Suprapubic skin (tissue), 4 donors: ENCODE results near the gene SDHAF3. TPM values are rescaled to one million over a fixed set of nuclear protein-coding genes. Genes with fewer than 3 reads are reported as not detected.
"Not testable (repeated sequence)": the region's sequence is repeated elsewhere in the genome, so short reads cannot be mapped to it uniquely, and the experiment has no call there.

Source experiments
- DNase-seq, 2 donors: peaks; one replicate each; pipeline ENCODE4 v3.0.0-alpha.2; 2019; ENCODE audit warnings: low spot score in 2 of 2
- H3K27ac ChIP-seq: fragments of 200-600 bp; sonication (generic); one replicate; pipeline ENCODE4 v1.5.1; 2019
- H3K27me3 ChIP-seq: fragments of 200-600 bp; sonication (generic); one replicate; pipeline ENCODE4 v1.5.1; 2019
- H3K36me3 ChIP-seq: fragments of 200-600 bp; sonication (generic); one replicate; pipeline ENCODE4 v1.5.1; 2019
- H3K4me1 ChIP-seq: fragments of 200-600 bp; sonication (generic); one replicate; pipeline ENCODE4 v1.5.1; 2019
- H3K4me3 ChIP-seq: fragments of 200-600 bp; sonication (generic); one replicate; pipeline ENCODE4 v1.5.1; 2019; ENCODE audit warnings: mild to moderate bottlenecking
- H3K9me3 ChIP-seq: fragments of 200-600 bp; sonication (generic); one replicate; pipeline ENCODE4 v1.5.1; 2019
- EP300 ChIP-seq: sonication (generic); formaldehyde crosslinking; IDR thresholded peaks from one replicate; pipeline ENCODE4 v1.6.1; 2017; ENCODE audit warnings: antibody characterized with exemption
- POLR2A ChIP-seq, 2 donors: fragments of 450-650 bp; IDR thresholded peaks; one replicate each; pipeline ENCODE4 v1.6.1; 2017; ENCODE audit warnings: antibody characterized with exemption in 2 of 2, mild to moderate bottlenecking in 2 of 2, moderate library complexity in 2 of 2
- POLR2AphosphoS5 ChIP-seq, 3 donors: sonication (generic); formaldehyde crosslinking; IDR thresholded peaks; one replicate each; pipeline ENCODE4 v1.6.1; 2017; ENCODE audit warnings: antibody characterized with exemption in 3 of 3
- WGBS: methylation state at CpG from one replicate; pipeline ENCODE4 v1.1.5; 2018; 5-methylcytosine and 5-hydroxymethylcytosine counted together
- total RNA-seq, 4 donors: library from RNA; depleted of rRNA; stranded (reverse); fragments of >200 nt; gene quantifications; one replicate each; pipeline ENCODE4 v1.1.0, GENCODE V29; 2016
- TF ChIP-seq, protein P1 (sequence below), 2 donors: fragments of 200-600 bp in 1 of 2; fragments of 450-650 bp in 1 of 2; sonication (generic) in 1 of 2; IDR thresholded peaks; one replicate each; pipeline ENCODE4 v1.5.1; 2016 to 2019; ENCODE audit warnings: antibody characterized with exemption in 2 of 2, mild to moderate bottlenecking in 1 of 2, moderate library complexity in 1 of 2

Gene SDHAF3
- total RNA-seq, result 10 to 100 TPM in 2 of 4 donors, 1 to 10 TPM in 2; 8.9 to 12.1 (median 10.1) TPM

DNA sequence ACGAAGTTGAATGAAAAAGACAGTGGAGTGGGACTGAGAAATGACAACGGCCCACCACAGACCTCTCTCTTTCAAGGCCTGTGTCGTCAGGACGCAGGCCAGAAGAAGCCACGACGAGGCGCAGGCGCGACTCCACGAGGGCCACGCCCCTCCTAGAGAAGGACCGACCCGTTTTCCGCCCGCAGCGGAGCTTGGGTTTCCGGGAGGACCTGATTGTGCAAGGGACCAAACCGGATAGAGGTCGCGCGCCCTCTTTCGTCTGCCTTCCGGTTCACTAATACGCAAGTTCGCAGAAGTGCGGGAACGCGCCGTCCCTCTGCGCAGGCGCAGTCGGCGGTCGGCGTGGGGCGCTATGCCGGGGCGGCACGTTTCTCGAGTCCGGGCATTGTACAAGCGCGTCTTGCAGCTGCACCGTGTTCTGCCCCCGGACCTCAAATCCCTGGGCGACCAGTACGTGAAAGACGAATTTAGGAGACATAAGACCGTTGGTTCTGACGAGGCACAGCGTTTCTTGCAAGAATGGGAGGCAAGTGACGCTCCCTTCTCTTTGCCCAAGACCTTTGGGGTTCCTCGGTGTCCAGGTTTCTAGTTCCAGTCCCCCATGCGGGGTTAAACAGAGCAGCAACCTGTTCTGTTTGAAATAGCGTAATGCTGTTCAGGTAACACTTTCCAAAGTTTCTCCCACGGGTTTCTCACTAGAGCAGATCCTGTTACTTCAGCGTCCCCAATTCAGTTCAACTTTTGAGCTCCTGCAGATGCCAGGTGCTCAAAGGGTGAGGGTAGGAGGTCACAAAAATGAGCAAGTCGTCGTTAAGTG, at the start of gene SDHAF3:
Gene SDHAF3, plus strand, starts transcription at position 327 of the 817 bp plus-strand sequence. Its CDS starts 26 bp downstream, at position 353.
- no peaks in the 10 kb centered on the region for H3K9me3 ChIP-seq
- H3K4me1 ChIP-seq, result peaks cover 18% of the 10 kb centered on the region
- H3K27me3 ChIP-seq, result peaks cover 4% of the 10 kb centered on the region
- peak within 1 kb of the TSS; percentile 73 for H3K27ac ChIP-seq
- TF ChIP-seq POLR2AphosphoS5 (IDR thresholded peaks at IDR 0.05), result peak in 2 of 3 donors; percentile 85 to 91
- TF ChIP-seq, protein P1, sequence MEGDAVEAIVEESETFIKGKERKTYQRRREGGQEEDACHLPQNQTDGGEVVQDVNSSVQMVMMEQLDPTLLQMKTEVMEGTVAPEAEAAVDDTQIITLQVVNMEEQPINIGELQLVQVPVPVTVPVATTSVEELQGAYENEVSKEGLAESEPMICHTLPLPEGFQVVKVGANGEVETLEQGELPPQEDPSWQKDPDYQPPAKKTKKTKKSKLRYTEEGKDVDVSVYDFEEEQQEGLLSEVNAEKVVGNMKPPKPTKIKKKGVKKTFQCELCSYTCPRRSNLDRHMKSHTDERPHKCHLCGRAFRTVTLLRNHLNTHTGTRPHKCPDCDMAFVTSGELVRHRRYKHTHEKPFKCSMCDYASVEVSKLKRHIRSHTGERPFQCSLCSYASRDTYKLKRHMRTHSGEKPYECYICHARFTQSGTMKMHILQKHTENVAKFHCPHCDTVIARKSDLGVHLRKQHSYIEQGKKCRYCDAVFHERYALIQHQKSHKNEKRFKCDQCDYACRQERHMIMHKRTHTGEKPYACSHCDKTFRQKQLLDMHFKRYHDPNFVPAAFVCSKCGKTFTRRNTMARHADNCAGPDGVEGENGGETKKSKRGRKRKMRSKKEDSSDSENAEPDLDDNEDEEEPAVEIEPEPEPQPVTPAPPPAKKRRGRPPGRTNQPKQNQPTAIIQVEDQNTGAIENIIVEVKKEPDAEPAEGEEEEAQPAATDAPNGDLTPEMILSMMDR (IDR thresholded peaks at IDR 0.05), result no peak
- TF ChIP-seq EP300, result peak; percentile 34
- H3K4me3 ChIP-seq, result peak within 1 kb of the TSS; percentile 68
- 1% methylated on average over 45 of the region's 59 CpGs for WGBS
- DNase-seq, result peak; percentile 98 to 99
- H3K36me3 ChIP-seq, result no peaks in the 10 kb centered on the region

DNA sequence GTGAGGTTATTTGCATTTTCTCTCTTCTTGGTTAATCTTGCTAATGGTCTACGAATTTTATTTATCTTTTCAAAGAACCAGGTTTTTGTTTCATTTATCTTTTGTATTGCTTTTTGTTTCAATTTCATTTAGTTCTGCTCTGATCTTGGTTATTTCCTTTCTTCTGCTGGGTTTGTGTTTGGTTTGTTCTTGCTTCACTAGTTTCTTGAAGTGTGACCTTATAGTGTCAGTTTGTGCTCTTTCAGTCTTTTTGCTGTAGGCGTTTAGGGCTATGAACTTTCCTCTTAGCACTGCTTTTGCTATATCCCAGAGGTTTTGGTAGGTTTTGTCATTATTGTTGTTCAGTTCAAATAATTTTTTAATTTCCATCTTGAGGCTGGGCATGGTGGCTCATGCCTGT, 45.5 kb upstream of the SDHAF3 start:
- not testable (repeated sequence) for H3K4me3 ChIP-seq, H3K4me1 ChIP-seq, H3K36me3 ChIP-seq, DNase-seq, H3K27ac ChIP-seq, H3K27me3 ChIP-seq, H3K9me3 ChIP-seq
- 77% methylated on average over 2 of the region's 2 CpGs for WGBS

DNA sequence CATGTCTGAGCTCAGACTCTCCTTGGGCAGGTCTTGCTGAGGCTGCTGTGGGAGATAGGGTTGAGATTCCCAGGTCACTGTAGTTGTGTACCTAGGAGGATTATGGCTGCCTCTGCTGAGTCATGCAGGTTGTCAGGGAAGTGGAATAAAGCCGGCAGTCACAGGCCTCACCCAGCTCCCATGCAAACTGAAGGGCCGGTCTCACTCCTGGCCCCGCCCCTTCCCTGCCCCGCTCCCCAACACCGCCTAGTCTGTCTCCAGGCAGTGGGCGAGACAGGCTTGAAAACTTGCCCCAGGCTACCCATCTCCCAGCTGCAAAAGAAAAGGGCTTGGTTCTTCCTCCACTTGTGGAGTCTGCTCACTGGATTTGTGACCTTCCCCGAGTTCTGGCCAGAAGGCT, 41.6 kb upstream of the SDHAF3 start:
- Histone ChIP-seq H3K27ac (no peak overlapping the region), H3K4me3 (no peak overlapping the region), H3K4me1 (no peaks in the 10 kb centered on the region), H3K27me3 (no peaks in the 10 kb centered on the region), H3K9me3 (no peaks in the 10 kb centered on the region), H3K36me3 (no peaks in the 10 kb centered on the region)
- no peak for DNase-seq
- TF ChIP-seq, protein P1 (IDR thresholded peaks at IDR 0.05), result no peak
- TF ChIP-seq POLR2A (IDR thresholded peaks at IDR 0.05) (no peak), EP300 (no peak), POLR2AphosphoS5 (IDR thresholded peaks at IDR 0.05) (no peak)
- WGBS, result 63% methylated on average over 3 of the region's 7 CpGs

DNA sequence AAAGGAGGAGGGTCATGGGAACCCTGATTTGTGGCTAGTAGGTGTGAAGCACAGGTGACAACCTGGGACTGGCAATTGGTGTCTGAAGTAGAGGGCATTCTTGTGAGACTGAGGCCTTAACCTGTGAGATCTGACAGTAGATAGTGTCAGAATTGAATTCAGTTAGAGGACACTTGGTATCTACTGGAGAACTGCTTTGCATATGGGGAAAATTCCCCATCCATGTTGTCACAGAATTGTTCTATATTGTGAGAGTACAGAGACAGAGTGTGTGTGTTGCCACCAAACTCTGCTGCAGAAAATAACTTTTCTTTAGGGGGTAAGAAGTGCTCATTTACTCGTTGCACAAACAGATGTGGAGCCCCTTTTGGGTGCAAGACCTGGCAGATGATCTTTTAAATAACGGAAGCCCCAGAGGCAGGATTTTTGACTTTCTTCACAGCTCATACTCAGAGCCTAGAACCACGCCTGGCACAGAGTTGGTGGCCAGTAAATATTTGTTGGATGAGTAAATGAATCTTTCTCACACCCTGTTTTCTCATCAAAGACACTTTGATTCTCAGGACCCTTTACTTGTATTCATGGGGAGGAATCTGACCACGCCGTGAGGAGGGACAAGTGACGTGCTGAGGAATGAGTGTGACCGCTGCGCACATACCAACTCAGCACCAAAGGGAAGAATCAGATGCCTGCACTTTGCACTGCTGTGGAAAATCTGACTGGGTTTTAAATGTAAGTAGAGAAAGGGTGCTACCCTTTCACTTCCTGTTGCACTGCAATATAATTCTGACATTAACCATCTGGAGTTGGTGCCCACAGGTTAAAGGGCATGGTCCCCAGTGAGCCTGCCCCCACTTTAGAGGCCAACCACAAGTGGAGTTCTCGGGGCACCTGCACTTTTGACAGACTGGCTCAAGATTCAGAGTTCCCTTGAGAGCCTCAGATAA, 39.2 kb upstream of the SDHAF3 start:
- no peak for DNase-seq
- 74% methylated on average over 9 of the region's 9 CpGs for WGBS
- Histone ChIP-seq H3K36me3 (no peaks in the 10 kb centered on the region), H3K27ac (no peak overlapping the region), H3K27me3 (no peaks in the 10 kb centered on the region), H3K4me1 (no peaks in the 10 kb centered on the region), H3K4me3 (no peak overlapping the region), H3K9me3 (no peaks in the 10 kb centered on the region)
- no peak for TF ChIP-seq POLR2A (IDR thresholded peaks at IDR 0.05)
- TF ChIP-seq EP300, result no peak
- no peak for TF ChIP-seq POLR2AphosphoS5 (IDR thresholded peaks at IDR 0.05)
- TF ChIP-seq, protein P1 (IDR thresholded peaks at IDR 0.05), result no peak

DNA sequence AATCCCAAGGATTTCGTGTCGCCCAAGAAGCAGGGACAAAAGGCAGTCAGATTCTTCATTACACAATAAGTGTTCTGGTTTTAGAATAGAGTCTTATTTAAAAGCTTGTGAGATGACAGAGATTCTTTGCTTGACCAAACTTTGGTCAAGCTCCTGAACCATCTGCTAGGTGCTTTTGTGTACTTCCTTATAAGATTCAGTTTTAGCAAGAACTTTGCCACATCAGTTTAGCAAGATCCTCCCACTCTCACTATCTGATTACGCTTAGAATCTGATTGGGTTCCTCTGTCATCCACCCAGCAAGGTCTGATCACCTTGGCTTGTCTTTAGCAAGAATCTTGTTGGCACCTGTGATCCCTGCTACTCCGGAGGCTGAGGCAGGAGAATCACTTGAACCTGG, 38.2 kb upstream of the SDHAF3 start:
- WGBS, result 94% methylated on average over 4 of the region's 4 CpGs
- H3K9me3 ChIP-seq, result no peaks in the 10 kb centered on the region
- DNase-seq, result no peak
- H3K4me1 ChIP-seq, result no peaks in the 10 kb centered on the region
- H3K27me3 ChIP-seq, result no peaks in the 10 kb centered on the region
- H3K36me3 ChIP-seq, result no peaks in the 10 kb centered on the region
- TF ChIP-seq, protein P1 (IDR thresholded peaks at IDR 0.05), result no peak
- no peak for TF ChIP-seq POLR2AphosphoS5 (IDR thresholded peaks at IDR 0.05)
- TF ChIP-seq EP300, result no peak
- no peak for TF ChIP-seq POLR2A (IDR thresholded peaks at IDR 0.05)
- H3K27ac ChIP-seq, result no peak overlapping the region
- no peak overlapping the region for H3K4me3 ChIP-seq
